ENCODE data around the gene SV2B. TPM values are rescaled to one million over a fixed set of nuclear protein-coding genes. Genes with fewer than 3 reads are reported as not detected.
"Not testable (repeated sequence)": the region's sequence is repeated elsewhere in the genome, so short reads cannot be mapped to it uniquely, and the experiment has no call there.

SV2B gene
- polyA plus RNA-seq (ENCODE audit: insufficient read length): 3.9 TPM

- peak; percentile 15 for DNase-seq
Observed at GRCh38 chr15:91099995-91100813, at the start of gene SV2B. Gene SV2B, plus strand, starts transcription at chr15:91100257. Its CDS starts 126,007 bp downstream, at chr15:91226264.

DNA sequence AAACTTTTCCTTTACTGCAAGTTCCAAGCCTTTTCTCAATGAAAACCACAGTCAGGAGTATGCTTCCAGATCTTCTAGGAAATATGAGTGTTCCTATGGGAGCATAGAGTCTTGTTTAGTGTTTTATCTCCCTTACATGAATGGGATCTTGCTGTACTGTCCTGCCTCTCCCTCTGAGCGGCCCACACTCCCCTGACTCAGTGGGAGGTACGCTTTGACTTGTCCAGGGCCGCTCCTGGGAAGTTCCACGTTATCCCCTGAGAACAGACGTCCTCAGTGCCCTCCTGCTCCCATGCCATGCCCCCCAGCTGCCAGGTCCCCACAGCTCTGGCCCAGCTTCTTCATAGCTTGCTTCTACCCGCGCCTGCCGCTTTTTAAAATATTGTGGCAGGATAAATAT is 48.8 kb upstream of the SV2B start:
- no peak for DNase-seq

GRCh38 chr15:91054816-91055215 is 45.2 kb upstream of the SV2B start:
- no peak for DNase-seq

DNA sequence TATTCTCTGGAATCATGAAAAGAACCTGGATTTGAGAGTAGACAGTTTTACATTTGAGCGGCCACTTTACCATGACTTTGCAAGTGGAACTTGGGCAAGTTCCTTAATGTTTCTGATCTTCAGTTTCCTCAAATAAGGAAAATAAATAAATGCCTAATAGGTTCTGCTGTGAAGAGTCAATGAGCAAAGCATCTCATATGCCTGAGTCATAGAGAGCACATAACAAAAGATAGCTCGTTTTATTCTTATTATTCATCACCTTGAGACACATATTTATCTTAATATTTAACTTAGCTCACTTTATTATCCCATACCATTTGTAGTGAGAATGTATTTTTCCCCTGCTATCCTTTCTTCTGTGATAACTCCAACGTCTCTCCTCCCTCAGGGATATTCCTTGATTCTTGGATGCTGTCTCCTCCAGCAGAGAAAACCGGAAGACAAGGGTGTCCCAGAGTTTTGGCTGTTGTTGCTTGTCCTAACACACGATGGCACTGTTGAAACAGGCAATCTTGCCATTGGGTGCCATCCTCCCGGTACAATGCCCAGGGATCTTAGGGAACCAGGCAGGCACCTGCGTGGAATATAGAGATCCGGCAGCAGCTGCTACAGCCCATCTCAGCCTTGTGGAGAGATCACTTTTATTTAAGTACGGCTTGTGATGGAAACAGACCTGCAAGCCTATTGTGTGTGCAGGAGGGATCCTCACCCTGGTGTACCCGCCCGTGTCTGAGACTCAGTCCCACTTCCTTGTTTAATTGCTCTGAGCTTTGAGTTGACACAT is 44.3 kb upstream of the SV2B start:
- peak; percentile 40 for DNase-seq

GRCh38 chr15:91061230-91061629 is 38.8 kb upstream of the SV2B start:
- no peak for DNase-seq

GRCh38 chr15:91061997-91062396 is 38.1 kb upstream of the SV2B start:
- no peak for DNase-seq

DNA sequence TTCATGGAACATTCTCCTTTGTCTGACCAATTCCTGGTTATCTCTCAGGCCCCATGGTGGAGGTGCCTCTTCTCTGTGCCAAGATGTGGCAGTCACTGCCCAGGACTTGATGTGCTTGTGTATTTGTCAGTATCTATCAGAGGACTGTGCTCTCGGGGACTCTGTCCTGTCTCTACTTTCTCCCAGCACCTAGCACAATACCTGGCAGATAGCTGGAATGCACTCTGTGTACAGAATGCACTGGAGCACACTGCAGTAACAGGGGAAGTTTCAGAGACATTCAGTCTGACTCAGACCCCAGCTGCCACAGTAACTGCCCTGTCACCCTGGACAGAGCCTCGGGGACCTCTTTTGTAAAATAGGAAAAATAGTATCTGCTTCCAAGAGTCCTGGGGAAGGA is 34.6 kb upstream of the SV2B start:
- no peak for DNase-seq

GRCh38 chr15:91067036-91067435 is 33.0 kb upstream of the SV2B start:
- no peak for DNase-seq

DNA sequence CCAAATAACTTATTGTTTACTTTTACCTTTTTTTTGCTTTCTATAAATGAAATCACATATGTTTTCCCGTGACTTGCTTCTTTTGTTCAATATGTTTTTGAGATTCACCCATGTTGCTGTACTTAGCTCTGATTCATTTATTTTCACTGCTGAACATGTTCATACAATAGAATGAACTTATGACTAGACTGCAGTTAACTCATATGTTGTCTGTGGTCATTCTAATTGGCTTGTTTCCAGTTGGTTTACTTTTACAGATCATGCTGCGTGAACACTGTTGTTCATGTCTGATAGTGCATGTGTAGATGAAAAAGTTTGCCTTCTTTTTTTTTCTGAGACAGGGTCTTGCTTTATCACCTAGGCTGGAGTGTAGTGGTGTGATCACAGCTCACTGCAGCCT is 31.6 kb upstream of the SV2B start:
- no peak for DNase-seq

DNA sequence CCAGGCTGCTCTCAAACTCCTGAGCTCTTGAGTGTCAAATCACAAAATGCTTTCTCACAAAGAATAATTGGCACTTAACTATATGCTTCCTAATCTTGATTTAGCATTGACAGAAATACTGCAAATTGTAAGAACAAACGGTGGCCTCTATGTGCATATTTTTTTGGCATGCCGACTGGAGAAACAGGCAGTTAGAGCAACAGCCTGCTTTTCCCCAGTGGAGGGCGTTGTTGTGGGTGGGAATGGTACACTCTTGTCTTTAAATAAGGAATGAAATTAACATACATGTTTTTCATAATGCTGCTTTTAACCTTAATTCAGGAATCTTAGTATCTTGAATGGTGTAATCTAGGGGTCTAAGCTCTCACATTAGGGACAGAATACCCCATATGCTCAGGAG is 31.1 kb upstream of the SV2B start:
- no peak for DNase-seq

DNA sequence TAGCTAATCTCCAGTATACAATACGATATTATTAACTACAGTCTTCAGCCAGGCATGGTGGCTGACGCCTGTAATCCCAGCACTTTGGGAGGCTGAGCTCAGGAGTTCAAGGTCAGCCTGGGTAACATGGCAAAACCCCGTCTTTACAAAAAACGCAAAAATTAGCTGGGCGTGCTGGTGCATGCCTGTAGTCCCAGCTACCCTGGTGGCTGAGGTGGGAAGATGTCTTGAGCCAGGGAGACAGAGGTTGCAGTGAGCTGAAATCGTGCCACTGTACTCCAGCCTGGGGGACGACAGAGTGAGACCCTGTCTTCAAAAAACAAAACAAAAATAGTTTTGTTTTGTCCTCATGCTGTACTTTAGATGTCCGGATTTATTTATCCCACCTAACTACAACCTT is 29.2 kb upstream of the SV2B start:
- DNase-seq: no peak

- DNase-seq: no peak
Observed at GRCh38 chr15:91072161-91072560, 27.9 kb upstream of the SV2B start.

DNA sequence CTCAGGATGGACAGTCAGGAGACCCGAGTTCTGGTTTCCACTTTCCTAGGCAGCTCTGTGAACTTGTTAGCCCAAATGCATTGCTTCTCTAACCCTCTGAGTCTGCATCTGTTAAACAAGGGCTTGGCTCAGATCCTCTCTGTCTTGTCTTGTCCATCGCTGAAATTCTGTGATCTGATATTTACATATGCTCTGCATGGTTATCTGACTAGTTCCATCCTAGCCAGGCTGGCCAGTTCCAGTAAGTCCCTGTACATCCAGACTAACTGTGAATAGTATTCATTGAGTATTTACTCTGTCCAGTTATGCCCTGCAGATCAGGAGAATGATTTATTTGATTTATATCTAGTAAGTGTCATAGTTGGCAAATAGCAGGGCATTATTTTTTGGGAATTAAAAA is 27.0 kb upstream of the SV2B start:
- no peak for DNase-seq

- DNase-seq: no peak
Observed at GRCh38 chr15:91073768-91074167, 26.3 kb upstream of the SV2B start.

GRCh38 chr15:91075739-91076138 is 24.3 kb upstream of the SV2B start:
- DNase-seq: peak; percentile 11

GRCh38 chr15:91077029-91077428 is 23.0 kb upstream of the SV2B start:
- no peak for DNase-seq

GRCh38 chr15:91093866-91094265 is 6.2 kb upstream of the SV2B start:
- not testable (repeated sequence) for DNase-seq

GRCh38 chr15:91098451-91098850 is 1.6 kb upstream of the SV2B start:
- DNase-seq: no peak

DNA sequence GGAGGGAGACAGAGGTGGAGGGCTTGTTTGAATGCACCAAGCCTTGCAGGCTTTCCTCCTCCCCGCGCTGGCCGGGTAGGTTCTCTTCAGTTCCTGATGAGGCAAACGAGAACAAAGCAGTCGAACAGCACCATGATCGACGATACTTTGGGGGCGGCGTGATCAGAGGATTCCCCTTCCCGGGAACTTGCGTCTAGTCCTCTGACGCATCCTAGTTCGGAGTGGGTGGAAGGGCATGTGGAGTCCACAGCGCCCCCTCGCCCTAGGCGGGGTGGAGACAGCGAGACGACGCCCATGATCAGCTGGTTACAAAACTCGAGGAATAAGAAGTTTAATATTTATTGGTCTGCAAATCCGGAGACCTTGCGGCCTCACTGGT is 452 bp upstream of the SV2B start:
- peak; percentile 10 for DNase-seq

- DNase-seq: no peak
Observed at GRCh38 chr15:91100814-91101607, 954 bp downstream of the SV2B start.

- no peak for DNase-seq
Observed at GRCh38 chr15:91101608-91101920, 1.5 kb downstream of the SV2B start.

DNA sequence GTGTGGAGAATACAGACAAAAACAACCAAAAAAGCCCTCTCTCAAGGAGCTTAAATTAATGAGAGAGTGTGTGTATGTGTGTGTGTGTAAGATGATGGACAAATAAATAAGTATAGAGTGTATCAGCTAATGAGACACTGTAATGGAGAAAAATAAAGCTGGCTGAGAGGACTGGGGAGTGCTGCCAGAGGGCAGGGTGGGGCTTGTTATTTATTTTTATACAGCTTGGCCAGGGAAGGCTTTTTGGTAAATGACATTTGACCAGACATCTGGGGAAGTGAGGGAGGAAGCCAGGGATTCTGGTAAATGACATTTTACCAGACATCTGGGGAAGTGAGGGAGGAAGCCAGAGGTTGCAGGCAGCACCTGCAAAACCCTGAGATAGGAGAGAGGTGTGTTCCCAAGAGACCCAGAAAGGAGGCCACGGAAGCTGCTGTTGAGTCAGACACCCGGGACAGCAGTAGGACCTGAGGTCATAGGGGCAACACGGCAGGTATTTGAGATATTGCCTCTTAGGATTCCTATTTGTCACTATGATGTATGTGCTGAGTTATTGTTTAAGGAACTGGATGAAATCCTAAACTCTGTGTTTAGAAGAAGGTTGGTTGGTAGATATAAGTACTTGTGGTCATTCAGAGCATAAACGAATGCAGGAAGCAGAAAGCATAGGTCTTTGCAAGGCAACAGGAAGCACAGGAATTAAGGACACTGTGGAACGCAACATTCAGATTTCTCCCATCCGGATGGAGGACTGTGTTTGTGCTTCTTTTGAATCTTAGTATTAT is 2.7 kb downstream of the SV2B start:
- DNase-seq: no peak

All from hindlimb muscle (tissue), 1 donor.